H1 (cell line): Measurements from ENCODE around the gene MAP7. TPM values are rescaled to one million over a fixed set of nuclear protein-coding genes. Genes with fewer than 3 reads are reported as not detected.

ENCODE experiments used
- CTCF ChIA-PET: fragments of 300-600 bp; sonication (Branson Sonifier 250); formaldehyde crosslinking; loops from one replicate; lab custom pipeline; 2021; ENCODE audit not compliant: partially characterized antibody; lab: Charles Lee
- POLR2A ChIA-PET: fragments of 300-600 bp; sonication (Branson Sonifier 250); formaldehyde crosslinking; loops from one replicate; lab custom pipeline; 2021; ENCODE audit warnings: inconsistent platforms; ENCODE audit not compliant: partially characterized antibody; lab: Charles Lee
- DNase-seq, 2 experiments: peaks; one replicate each; pipeline versions ENCODE4 v3.0.0 to v3.0.0-alpha.2; 2010 to 2022; ENCODE audit warnings: low spot score in 2 of 2, low read depth in 1 of 2, mixed read lengths in 1 of 2
- FAIRE-seq: peaks from 2 replicates; lab custom pipeline; 2011; peaks lifted over from hg19 to GRCh38; lab: Jason Lieb, UNC
- H2AFZ ChIP-seq: 2 replicates; pipeline ENCODE4 v1.8.1; 2012; ENCODE audit warnings: low read length, inconsistent platforms
- H2AK5ac ChIP-seq: 2 replicates; pipeline ENCODE4 v1.6.1; 2013; ENCODE audit warnings: low read depth, low read length
- H2BK120ac ChIP-seq: replicated peaks from 2 replicates; pipeline ENCODE3; 2013; ENCODE audit warnings: low read depth, low read length, inconsistent platforms
- H2BK12ac ChIP-seq: 2 replicates; pipeline ENCODE4 v1.6.1; 2013; ENCODE audit warnings: low read depth, low read length
- H2BK15ac ChIP-seq: 2 replicates; pipeline ENCODE4 v1.6.1; 2013; ENCODE audit warnings: low read length
- H2BK20ac ChIP-seq: 2 replicates; pipeline ENCODE4 v1.6.1; 2013; ENCODE audit warnings: low read length
- H2BK5ac ChIP-seq: 2 replicates; pipeline ENCODE4 v1.6.1; 2013; ENCODE audit warnings: low read depth, low read length
- H3K14ac ChIP-seq: 2 replicates; pipeline ENCODE4 v1.6.1; 2013; ENCODE audit warnings: inconsistent platforms; ENCODE audit not compliant: insufficient read length
- H3K18ac ChIP-seq: 2 replicates; pipeline ENCODE4 v1.6.1; 2013; ENCODE audit warnings: low read length; ENCODE audit errors: extremely low read depth
- H3K23ac ChIP-seq: 2 replicates; pipeline ENCODE4 v1.6.1; 2013; ENCODE audit warnings: inconsistent platforms; ENCODE audit not compliant: insufficient read length
- H3K23me2 ChIP-seq: 2 replicates; pipeline ENCODE4 v1.6.1; 2013; ENCODE audit warnings: low read depth, low read length
- H3K27ac ChIP-seq: 2 replicates; pipeline ENCODE4 v1.6.1; 2011; ENCODE audit warnings: low read depth, low read length, inconsistent platforms
- H3K27me3 ChIP-seq, 4 experiments: replicated peaks in 1 of 4; 1 replicate in 1 of 4; 2 replicates in 3 of 4; pipeline versions ENCODE4 v1.6.1 to v1.8.1; 2011 to 2013; ENCODE audit warnings: low read length in 3 of 4, mild to moderate bottlenecking in 3 of 4, inconsistent platforms in 2 of 4, mixed read lengths in 2 of 4, moderate library complexity in 1 of 4; ENCODE audit not compliant: control insufficient read depth in 3 of 4, insufficient read depth in 3 of 4; ENCODE audit errors: extremely low read depth in 1 of 4
- H3K36me3 ChIP-seq, 4 experiments: 2 replicates each; pipeline versions ENCODE4 v1.6.1 to v1.8.1; 2011 to 2013; ENCODE audit warnings: mild to moderate bottlenecking in 4 of 4, low read length in 3 of 4, moderate library complexity in 2 of 4, control low read depth in 1 of 4, inconsistent platforms in 1 of 4; ENCODE audit not compliant: insufficient read depth in 4 of 4, control insufficient read depth in 2 of 4
- H3K4ac ChIP-seq: replicated peaks from 2 replicates; pipeline ENCODE3; 2013; ENCODE audit warnings: low read length, low read depth, mixed read lengths, inconsistent platforms; ENCODE audit not compliant: insufficient read length
- H3K4me1 ChIP-seq, 4 experiments: replicated peaks in 1 of 4; 1 replicate in 1 of 4; 2 replicates in 3 of 4; pipeline versions ENCODE4 v1.6.1 to v1.8.1; 2011 to 2013; ENCODE audit warnings: low read length in 3 of 4, inconsistent platforms in 2 of 4, mixed read lengths in 1 of 4; ENCODE audit not compliant: insufficient read depth in 4 of 4, control insufficient read depth in 3 of 4
- H3K4me2 ChIP-seq, 2 experiments: 2 replicates each; pipeline versions ENCODE4 v1.6.1 to v1.8.1; 2011 to 2013; ENCODE audit warnings: low read depth in 2 of 2, low read length in 2 of 2, control low read depth in 1 of 2, inconsistent platforms in 1 of 2, mild to moderate bottlenecking in 1 of 2; ENCODE audit not compliant: insufficient read depth in 1 of 2
- H3K4me3 ChIP-seq, 4 experiments: fragments of 200-600, 300-600 bp in 1 of 4; sonication (generic), shearing (Covaris generic), sonication (Bioruptor Twin) in 1 of 4; 2 replicates each; pipeline versions ENCODE4 v1.5.1 to v1.8.1; 2011 to 2016; ENCODE audit warnings: low read length in 4 of 4, low read depth in 3 of 4, control low read depth in 2 of 4, inconsistent platforms in 2 of 4, mild to moderate bottlenecking in 2 of 4, mixed read lengths in 1 of 4, moderate library complexity in 1 of 4; ENCODE audit not compliant: insufficient read depth in 2 of 4; ENCODE audit errors: extremely low read depth in 1 of 4
- H3K56ac ChIP-seq: replicated peaks from 2 replicates; pipeline ENCODE3; 2013; ENCODE audit warnings: low read depth, mild to moderate bottlenecking, mixed read lengths, low read length, inconsistent platforms; ENCODE audit not compliant: insufficient read length
- H3K79me1 ChIP-seq: 2 replicates; pipeline ENCODE4 v1.6.1; 2013; ENCODE audit warnings: low read depth, low read length, control low read depth
- H3K79me2 ChIP-seq, 2 experiments: 2 replicates each; pipeline versions ENCODE4 v1.6.1 to v1.8.1; 2012 to 2013; ENCODE audit warnings: low read length in 2 of 2, mild to moderate bottlenecking in 2 of 2, inconsistent platforms in 1 of 2; ENCODE audit not compliant: insufficient read depth in 2 of 2, control insufficient read depth in 1 of 2
- H3K9ac ChIP-seq, 4 experiments: replicated peaks in 1 of 4; 1 replicate in 1 of 4; 2 replicates in 3 of 4; pipeline versions ENCODE4 v1.6.1 to v1.8.1; 2011 to 2013; ENCODE audit warnings: low read depth in 3 of 4, low read length in 3 of 4, control low read depth in 2 of 4, mild to moderate bottlenecking in 2 of 4, moderate library complexity in 2 of 4, inconsistent platforms in 1 of 4; ENCODE audit errors: extremely low read depth in 1 of 4
- H3K9me3 ChIP-seq, 2 experiments: 2 replicates each; pipeline versions ENCODE4 v1.6.1 to v1.8.1; 2012 to 2013; ENCODE audit warnings: mild to moderate bottlenecking in 2 of 2, moderate library complexity in 2 of 2, control low read depth in 1 of 2, inconsistent platforms in 1 of 2, low read depth in 1 of 2, low read length in 1 of 2, mixed read lengths in 1 of 2; ENCODE audit not compliant: insufficient read depth in 2 of 2
- H4K20me1 ChIP-seq, 2 experiments: replicated peaks in 1 of 2; 2 replicates each; pipeline versions ENCODE3 to v1.8.1; 2011 to 2013; ENCODE audit warnings: inconsistent platforms in 2 of 2, low read length in 2 of 2, mild to moderate bottlenecking in 1 of 2; ENCODE audit not compliant: insufficient read depth in 2 of 2, control insufficient read depth in 1 of 2
- H4K5ac ChIP-seq: 2 replicates; pipeline ENCODE4 v1.6.1; 2013; ENCODE audit warnings: low read length, low read depth, mixed read lengths, inconsistent platforms; ENCODE audit not compliant: insufficient read length
- H4K8ac ChIP-seq: 2 replicates; pipeline ENCODE4 v1.8.0; 2013; ENCODE audit warnings: mild to moderate bottlenecking, moderate library complexity, low read length, inconsistent platforms; ENCODE audit not compliant: insufficient read depth; ENCODE audit errors: extremely low read depth
- H4K91ac ChIP-seq: replicated peaks from 2 replicates; pipeline ENCODE3; 2013; ENCODE audit warnings: low read length, mixed read lengths, inconsistent platforms; ENCODE audit not compliant: insufficient read length
- CBX5 ChIP-seq: fragments of 300-800, 300-1000 bp; sonication (generic); IDR thresholded peaks from 2 replicates; pipeline ENCODE4 v1.7.1; 2016; ENCODE audit warnings: antibody characterized with exemption, low read length, low read depth
- CREB1 ChIP-seq: IDR thresholded peaks from 2 replicates; pipeline ENCODE4 v1.6.1; 2012; ENCODE audit warnings: inconsistent platforms
- CTCF ChIP-seq, 3 experiments: IDR thresholded peaks; 1 replicate in 2 of 3; 2 replicates in 1 of 3; pipeline versions ENCODE4 v1.5.1 to v1.6.1; 2011; ENCODE audit warnings: low read length in 3 of 3, mild to moderate bottlenecking in 3 of 3, inconsistent platforms in 2 of 3, low read depth in 1 of 3, moderate library complexity in 1 of 3; ENCODE audit not compliant: insufficient read depth in 1 of 3; ENCODE audit errors: control extremely low read depth in 1 of 3
- HDAC2 ChIP-seq, 2 experiments: fragments of 300-600 bp in 1 of 2; sonication (generic) in 1 of 2; IDR thresholded peaks; 2 replicates each; pipeline ENCODE4 v1.6.1; 2011 to 2012; ENCODE audit warnings: low read depth in 2 of 2, low read length in 2 of 2, mild to moderate bottlenecking in 2 of 2, moderate library complexity in 2 of 2, borderline replicate concordance in 1 of 2, inconsistent platforms in 1 of 2
- HDAC6 ChIP-seq: IDR thresholded peaks from one replicate; pipeline ENCODE4 v1.7.1; 2012; ENCODE audit warnings: low read depth, mild to moderate bottlenecking, inconsistent platforms, low read length, moderate library complexity
- POU5F1 ChIP-seq: IDR thresholded peaks from 2 replicates; pipeline ENCODE4 v1.6.1; 2011; ENCODE audit warnings: low read depth, mild to moderate bottlenecking, low read length, moderate library complexity
- SIRT6 ChIP-seq: IDR thresholded peaks from one replicate; pipeline ENCODE4 v1.7.1; 2012; ENCODE audit warnings: low read length, inconsistent platforms
- SP2 ChIP-seq: IDR thresholded peaks from 2 replicates; pipeline ENCODE4 v1.6.1; 2012; ENCODE audit warnings: mild to moderate bottlenecking, low read length, inconsistent platforms
- SP4 ChIP-seq: IDR thresholded peaks from 2 replicates; pipeline ENCODE4 v1.6.1; 2012; ENCODE audit warnings: low read length, inconsistent platforms
- TCF12 ChIP-seq: IDR thresholded peaks from 2 replicates; pipeline ENCODE4 v1.6.1; 2011; ENCODE audit warnings: low read depth, mild to moderate bottlenecking, low read length
- YY1 ChIP-seq: IDR thresholded peaks from 2 replicates; pipeline ENCODE4 v1.6.1; 2011; ENCODE audit warnings: low read depth, mild to moderate bottlenecking, low read length
- WGBS, 2 experiments: shearing (Covaris generic) in 1 of 2; methylation state at CpG; one replicate each; pipeline versions ENCODE4 v1.1.6 to v1.1.7; 2013 to 2015; ENCODE audit warnings: low lambda C conversion rate in 2 of 2, mixed read lengths in 2 of 2, inconsistent platforms in 1 of 2, low coverage in 1 of 2, missing lambda C conversion rate in 1 of 2; ENCODE audit not compliant: insufficient replicate concordance in 2 of 2, insufficient coverage in 1 of 2, insufficient read length in 1 of 2; ENCODE audit errors: extremely low coverage in 1 of 2, missing lambda C conversion rate in 1 of 2; 5-methylcytosine and 5-hydroxymethylcytosine counted together
- polyA plus RNA-seq, 7 experiments: library from polyadenylated mRNA; depleted of rRNA in 3 of 7; stranded (reverse) in 5 of 7; unstranded in 2 of 7; fragments of >200 nt in 5 of 7; fragments of 200-250 nt in 2 of 7; gene quantifications; 1 replicate in 5 of 7; 2 replicates in 1 of 7; 4 replicates in 1 of 7; pipeline versions ENCODE4 v1.2.1 to v1.2.3, GENCODE V29; 2011 to 2013; ENCODE audit warnings: missing spikeins in 2 of 7, mixed read lengths in 2 of 7
- total RNA-seq: library from RNA; stranded (reverse); fragmentation: NEBNext Ultra II Directional; extraction: Animal tissue kit (Norgen Biotek cat#: 25700); gene quantifications from 2 replicates; pipeline ENCODE4 v1.2.1, GENCODE V29; 2021

The MAP7 gene
- total and polyA plus RNA-seq, 2 of the 8 experiments (the other 6 are each of a cell fraction or from before 2014, with no cell fraction given) = 13.5 to 66.9 TPM

GRCh38 chr6:136535017-136535765 is 15.0 kb downstream of the MAP7 start:
- no peak overlapping the region for H3K18ac ChIP-seq
- no peak overlapping the region for H4K5ac ChIP-seq
- H2BK15ac ChIP-seq = 0 out of 2 replicates have a peak overlapping the region, but pooled peaks have one; percentile 54
- H3K79me2 ChIP-seq = peaks cover 4 to 93% of the 10 kb centered on the region in 2 experiments; a peak in 3 of 4 replicates
- H3K9ac ChIP-seq = no peak overlapping the region
- H2BK12ac ChIP-seq = no peak overlapping the region
- no peaks in the 10 kb centered on the region; the same call in none of the 2 replicates for H3K79me1 ChIP-seq
- WGBS, 2 experiments = 75% methylated on average over 5 of the region's 5 CpGs; no CpG with 5 or more reads in 1 of the 2 experiments
- no peak overlapping the region for H3K4ac ChIP-seq
- no peak overlapping the region for H3K14ac ChIP-seq
- H3K27me3 ChIP-seq = no peaks in the 10 kb centered on the region
- DNase-seq (no peak), FAIRE-seq (no peak)
- H2BK120ac ChIP-seq = no peak overlapping the region
- POLR2A ChIA-PET = interaction anchor here (1.5 kb wide), 1 partner anchor 12 kb away, joined by 5 read pairs; no protein-coding TSS in a partner anchor
- no peaks in the 10 kb centered on the region; a peak in 1 of 8 replicates for H3K36me3 ChIP-seq
- H4K91ac ChIP-seq = no peak overlapping the region
- CTCF ChIA-PET = interaction anchor here (0.9 to 1.1 kb wide), 2 partner anchors 12 to 13 kb away, joined by 4 to 5 read pairs; no protein-coding TSS in a partner anchor
- H4K20me1 ChIP-seq = peaks cover 5 to 7% of the 10 kb centered on the region in 2 experiments
- H3K27ac ChIP-seq = no peak overlapping the region
- H3K4me2 ChIP-seq = no peak overlapping the region
- no peaks in the 10 kb centered on the region for H3K23me2 ChIP-seq
- H2AFZ ChIP-seq = no peak overlapping the region
- H2AK5ac ChIP-seq = no peak overlapping the region
- no peak overlapping the region for H3K4me3 ChIP-seq
- no peak overlapping the region for H2BK20ac ChIP-seq
- H2BK5ac ChIP-seq = no peak overlapping the region
- H4K8ac ChIP-seq = no peak overlapping the region
- H3K23ac ChIP-seq = no peak overlapping the region
- peaks cover 0 to 11% (median 3%) of the 10 kb centered on the region in 4 experiments; a peak in 4 of 7 replicates for H3K4me1 ChIP-seq
- H3K56ac ChIP-seq = no peak overlapping the region
- H3K9me3 ChIP-seq = no peaks in the 10 kb centered on the region
- TF ChIP-seq YY1 = no peak
- no peak for TF ChIP-seq HDAC6
- TF ChIP-seq TCF12 = no peak
- TF ChIP-seq SP4 = no peak
- no peak for TF ChIP-seq SIRT6
- no peak for TF ChIP-seq CREB1
- no peak for TF ChIP-seq CTCF (IDR thresholded peaks at IDR 0.05; ENCODE audit: control extremely low read depth in 1 of 3, insufficient read depth in 1 of 3, low read depth in 1 of 3, low read length in 3 of 3)
- no peak for TF ChIP-seq CBX5
- no peak for TF ChIP-seq HDAC2 (IDR thresholded peaks at IDR 0.05; ENCODE audit: borderline replicate concordance in 1 of 2, low read depth in 2 of 2, low read length in 2 of 2)
- no peak for TF ChIP-seq POU5F1
- no peak for TF ChIP-seq SP2
